ENCODE measurements around the gene TFRC.

Gene TFRC

GRCh38 chr3:196081834-196082618 is at the start of gene TFRC:
TSS of gene TFRC (minus strand) at chr3:196082090. CDS start at chr3:196077099, 4,991 bp downstream.
- H3K9me3 ChIP-seq (ENCODE audit: control insufficient read depth, low read length) = no peaks in the 10 kb centered on the region
- H2AFZ ChIP-seq = peak within 1 kb of the TSS; percentile 99
- peaks cover 30% of the 10 kb centered on the region for H3K79me2 ChIP-seq
- peak within 1 kb of the TSS; percentile 91 for H3K4me3 ChIP-seq (ENCODE audit: low read depth, low read length)
- H3K36me3 ChIP-seq (ENCODE audit: control insufficient read depth, insufficient read depth, low read length) = no peaks in the 10 kb centered on the region
- H3K27me3 ChIP-seq (ENCODE audit: control insufficient read depth, insufficient read depth, low read length) = no peaks in the 10 kb centered on the region
- peak within 1 kb of the TSS; percentile 77 for H3K9ac ChIP-seq
- peak within 1 kb of the TSS; percentile 93 for H3K27ac ChIP-seq
- peak within 1 kb of the TSS; percentile 82 for H3K4me2 ChIP-seq (ENCODE audit: low read length)
- TF ChIP-seq CTCF (IDR thresholded peaks at IDR 0.05) = no peak
- H3K4me1 ChIP-seq = peaks cover 11% of the 10 kb centered on the region

- Histone ChIP-seq H3K4me3 (ENCODE audit: low read depth, low read length) (no peak overlapping the region), H3K9me3 (ENCODE audit: control insufficient read depth, low read length) (no peaks in the 10 kb centered on the region), H3K4me2 (ENCODE audit: low read length) (no peak overlapping the region), H3K36me3 (ENCODE audit: control insufficient read depth, insufficient read depth, low read length) (no peaks in the 10 kb centered on the region), H3K79me2 (no peaks in the 10 kb centered on the region), H3K27ac (no peak overlapping the region), H3K27me3 (ENCODE audit: control insufficient read depth, insufficient read depth, low read length) (no peaks in the 10 kb centered on the region), H3K4me1 (no peaks in the 10 kb centered on the region), H3K9ac (no peak overlapping the region), H2AFZ (no peak overlapping the region)
- no peak for TF ChIP-seq CTCF (IDR thresholded peaks at IDR 0.05)
Observed at GRCh38 chr3:196128172-196128843, 46.4 kb upstream of the TFRC start.

- no peak overlapping the region for H3K4me3 ChIP-seq (ENCODE audit: low read depth, low read length)
- H3K79me2 ChIP-seq = no peaks in the 10 kb centered on the region
- no peaks in the 10 kb centered on the region for H3K9me3 ChIP-seq (ENCODE audit: control insufficient read depth, low read length)
- H3K27ac ChIP-seq = no peak overlapping the region
- H3K36me3 ChIP-seq (ENCODE audit: control insufficient read depth, insufficient read depth, low read length) = no peaks in the 10 kb centered on the region
- H3K4me1 ChIP-seq = no peaks in the 10 kb centered on the region
- no peak overlapping the region for H3K4me2 ChIP-seq (ENCODE audit: low read length)
- no peaks in the 10 kb centered on the region for H3K27me3 ChIP-seq (ENCODE audit: control insufficient read depth, insufficient read depth, low read length)
- no peak overlapping the region for H2AFZ ChIP-seq
- H3K9ac ChIP-seq = no peak overlapping the region
- no peak for TF ChIP-seq CTCF (IDR thresholded peaks at IDR 0.05)
Observed at GRCh38 chr3:196127308-196128040, 45.6 kb upstream of the TFRC start.

- H3K36me3 ChIP-seq (ENCODE audit: control insufficient read depth, insufficient read depth, low read length) = no peaks in the 10 kb centered on the region
- H3K4me2 ChIP-seq (ENCODE audit: low read length) = no peak overlapping the region
Observed at GRCh38 chr3:196124608-196125007, 42.7 kb upstream of the TFRC start.

More at GRCh38 chr3:196124608-196125007, 42.7 kb upstream of the TFRC start:
- no peak for TF ChIP-seq CTCF (IDR thresholded peaks at IDR 0.05)
- no peaks in the 10 kb centered on the region for H3K79me2 ChIP-seq
- H3K27me3 ChIP-seq (ENCODE audit: control insufficient read depth, insufficient read depth, low read length) = no peaks in the 10 kb centered on the region
- H3K4me1 ChIP-seq = no peaks in the 10 kb centered on the region
- H3K9me3 ChIP-seq (ENCODE audit: control insufficient read depth, low read length) = no peaks in the 10 kb centered on the region
- no peak overlapping the region for H3K27ac ChIP-seq
- no peak overlapping the region for H2AFZ ChIP-seq
- no peak overlapping the region for H3K9ac ChIP-seq
- no peak overlapping the region for H3K4me3 ChIP-seq (ENCODE audit: low read depth, low read length)

Measured in parathyroid adenoma (tissue), 2 donors.